Esophagus squamous epithelium (tissue), 4 donors: ENCODE results near the gene SMNDC1.

Experiments
- CTCF ChIP-seq, 6 experiments: fragments of 450-650 bp in 4 of 6; fragments of 200-600 bp in 2 of 6; sonication (generic) in 2 of 6; IDR thresholded peaks; one replicate each; pipeline ENCODE4 v1.5.1; 2016 to 2019; ENCODE audit warnings: antibody characterized with exemption in 6 of 6, mild to moderate bottlenecking in 4 of 6, moderate library complexity in 4 of 6
- POLR2A ChIP-seq, 4 donors: fragments of 450-650 bp; IDR thresholded peaks; one replicate each; pipeline ENCODE4 v1.6.1; 2017; ENCODE audit warnings: antibody characterized with exemption in 4 of 4, mild to moderate bottlenecking in 4 of 4, moderate library complexity in 3 of 4

- TF ChIP-seq CTCF (IDR thresholded peaks at IDR 0.05): no peak
- TF ChIP-seq POLR2A (IDR thresholded peaks at IDR 0.05): no peak
These were observed 35.7 kb downstream of the SMNDC1 start for GRCh38 chr10:110268971-110269370.
